Mucosa of gallbladder (tissue), 1 donor: ENCODE results near the gene ZAR1. TPM values are rescaled to one million over a fixed set of nuclear protein-coding genes. Genes with fewer than 3 reads are reported as not detected.
"Not testable (repeated sequence)": the region's sequence is repeated elsewhere in the genome, so short reads cannot be mapped to it uniquely, and the experiment has no call there.

Experiments
- DNase-seq: peaks from one replicate; pipeline ENCODE4 v3.0.0-alpha.2; 2020; ENCODE audit warnings: low spot score
- total RNA-seq: library from RNA; stranded (reverse); gene quantifications from one replicate; pipeline ENCODE4 v1.2.1, GENCODE V29; 2021
- donor health status: DM: no; HTN: no; CAD: no.

Gene ZAR1, protein sequence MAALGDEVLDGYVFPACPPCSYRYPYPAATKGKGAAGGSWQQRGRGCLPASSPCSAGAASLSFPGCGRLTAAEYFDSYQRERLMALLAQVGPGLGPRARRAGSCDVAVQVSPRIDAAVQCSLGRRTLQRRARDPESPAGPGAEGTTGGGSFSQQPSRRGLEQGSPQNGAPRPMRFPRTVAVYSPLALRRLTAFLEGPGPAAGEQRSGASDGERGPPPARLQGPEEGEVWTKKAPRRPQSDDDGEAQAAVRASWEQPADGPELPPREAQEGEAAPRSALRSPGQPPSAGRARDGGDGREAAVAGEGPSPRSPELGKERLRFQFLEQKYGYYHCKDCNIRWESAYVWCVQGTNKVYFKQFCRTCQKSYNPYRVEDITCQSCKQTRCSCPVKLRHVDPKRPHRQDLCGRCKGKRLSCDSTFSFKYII
- not detected for total RNA-seq

DNA sequence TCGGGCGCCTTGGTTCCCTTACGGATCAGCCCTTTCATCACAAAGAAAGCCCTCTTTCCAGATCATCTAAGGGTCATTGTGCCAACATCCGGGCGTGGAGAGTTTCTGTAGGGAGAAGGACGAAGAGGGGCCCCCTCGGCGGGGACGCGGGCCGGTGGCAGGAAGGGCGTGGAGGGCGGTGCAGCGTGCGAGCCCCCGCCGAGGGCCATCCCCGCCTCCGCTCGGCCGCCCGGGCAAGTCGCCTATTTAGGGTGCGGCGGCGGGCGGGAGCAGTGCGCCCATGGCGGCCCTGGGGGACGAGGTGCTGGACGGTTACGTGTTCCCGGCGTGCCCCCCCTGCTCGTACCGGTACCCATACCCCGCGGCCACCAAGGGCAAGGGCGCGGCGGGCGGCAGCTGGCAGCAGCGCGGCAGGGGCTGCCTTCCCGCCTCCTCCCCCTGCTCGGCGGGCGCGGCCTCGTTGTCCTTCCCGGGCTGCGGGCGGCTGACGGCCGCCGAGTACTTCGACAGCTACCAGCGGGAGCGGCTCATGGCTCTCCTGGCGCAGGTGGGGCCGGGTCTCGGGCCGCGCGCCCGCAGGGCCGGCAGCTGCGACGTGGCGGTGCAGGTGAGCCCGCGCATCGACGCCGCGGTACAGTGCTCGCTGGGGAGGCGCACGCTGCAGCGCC, at the start of gene ZAR1:
TSS of gene ZAR1 (plus strand) at position 241 of the 668 bp plus-strand sequence. CDS start at position 281, 40 bp downstream.
- DNase-seq, result no peak

DNA sequence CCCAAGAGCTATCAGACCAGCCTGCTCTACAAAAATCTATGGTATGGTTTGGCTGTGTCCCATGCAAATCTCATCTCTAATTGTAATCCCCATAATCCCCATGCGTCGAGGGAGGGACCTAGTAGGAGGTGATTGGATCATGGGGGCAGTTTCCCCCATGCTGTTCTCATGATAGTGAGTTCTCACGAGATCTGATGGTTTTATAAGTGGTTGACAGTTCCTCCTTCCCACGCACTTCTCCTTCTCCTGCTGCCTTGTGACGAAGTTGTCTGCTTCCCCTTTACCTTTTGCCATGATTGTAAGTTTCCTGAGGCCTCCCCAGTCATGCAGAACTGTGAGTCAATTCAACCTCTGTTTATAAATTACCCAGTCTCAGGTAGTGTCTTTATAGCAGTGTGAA, 49.1 kb upstream of the ZAR1 start:
- DNase-seq, result not testable (repeated sequence)

DNA sequence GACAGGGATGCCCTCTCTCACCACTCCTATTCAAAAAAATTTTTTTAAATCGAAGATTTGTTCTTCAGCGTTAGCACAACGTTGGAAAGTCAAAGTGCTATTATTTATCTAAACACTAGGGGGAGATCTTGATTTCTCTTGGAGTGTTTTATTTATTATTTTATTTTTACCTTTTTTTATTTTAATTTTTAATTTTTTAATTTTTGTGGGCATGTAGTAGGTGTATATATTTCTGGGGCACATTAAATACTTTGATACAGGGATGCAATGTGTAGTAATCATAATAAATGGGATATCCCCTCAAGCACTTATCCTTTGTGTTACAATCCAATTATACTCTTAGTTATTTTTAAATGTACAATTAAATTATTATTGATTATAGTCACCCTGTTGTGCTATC, 44.3 kb upstream of the ZAR1 start:
- no peak for DNase-seq

DNA sequence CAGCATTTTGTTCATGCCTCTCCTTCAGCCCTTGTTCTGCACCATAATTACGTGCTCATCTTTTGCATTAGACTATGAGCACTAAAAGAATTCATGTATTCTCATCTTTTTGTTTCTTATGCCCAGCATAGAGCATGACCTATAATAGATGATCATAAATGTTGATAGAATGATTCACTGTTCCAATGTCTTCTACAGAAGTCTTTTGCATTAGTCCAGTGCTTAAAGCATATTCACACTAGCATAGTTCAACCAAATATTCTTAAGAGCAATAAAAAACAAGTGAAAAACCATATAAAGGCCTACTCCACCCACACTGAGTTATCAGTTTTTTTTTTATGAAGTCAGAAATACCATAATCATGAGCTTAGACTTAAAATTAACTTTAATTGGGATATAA, 43.4 kb upstream of the ZAR1 start:
- no peak for DNase-seq

DNA sequence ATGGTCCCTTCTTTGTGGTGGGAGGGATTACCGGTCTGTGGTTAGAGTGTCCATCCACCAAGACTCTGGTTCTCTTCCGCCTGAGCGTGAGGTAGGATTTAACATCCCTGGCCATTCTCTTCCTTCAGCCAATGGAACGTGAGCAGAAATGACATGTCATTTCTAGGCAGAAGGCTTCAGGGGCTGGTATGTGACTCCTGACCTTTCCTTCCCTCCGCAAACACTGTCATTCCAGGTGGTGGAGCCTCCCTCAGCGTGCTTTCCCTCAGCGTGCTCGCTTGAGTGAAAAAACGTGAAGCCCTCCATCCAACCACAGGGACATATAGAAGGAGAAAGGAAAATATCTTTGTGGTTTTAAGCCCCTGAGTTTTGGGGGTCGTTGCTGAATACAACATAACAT, 40.9 kb upstream of the ZAR1 start:
- no peak for DNase-seq

DNA sequence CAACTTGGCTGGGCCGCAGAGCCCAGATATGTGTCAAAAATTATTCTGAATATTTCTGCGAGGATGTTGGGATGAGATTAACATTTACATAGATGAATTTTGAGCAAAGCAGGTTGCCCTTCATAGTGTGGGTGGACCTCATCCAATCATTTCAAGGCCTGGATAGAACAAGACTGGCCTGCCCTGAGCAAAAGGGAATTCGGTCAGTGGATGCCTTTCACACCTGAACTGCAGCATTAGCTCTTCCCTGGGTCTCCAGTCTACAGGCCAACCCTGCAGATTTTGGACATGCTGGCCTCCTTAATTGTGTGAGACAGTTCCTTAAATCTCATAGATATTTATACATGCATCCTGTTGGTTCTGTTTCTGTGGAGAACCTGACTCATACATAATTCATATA, 39.3 kb upstream of the ZAR1 start:
- DNase-seq, result no peak

DNA sequence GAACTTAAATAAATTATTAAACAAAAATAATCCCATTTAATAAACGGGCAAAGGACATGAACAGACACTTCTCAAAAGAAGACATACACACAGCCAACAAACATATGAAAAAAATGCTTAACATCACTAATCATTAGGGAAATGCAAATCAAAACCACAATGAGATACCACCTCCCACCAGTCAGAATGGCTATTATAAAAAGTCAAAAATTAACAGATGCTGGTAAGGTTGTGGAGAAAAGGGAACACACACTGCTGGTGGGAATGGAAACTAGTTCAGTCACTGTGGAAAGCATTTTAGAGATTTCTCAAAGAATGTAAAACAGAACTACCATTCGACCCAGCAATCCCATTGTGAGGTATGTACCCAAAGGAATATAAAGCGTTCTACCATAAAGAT, 38.4 kb upstream of the ZAR1 start:
- not testable (repeated sequence) for DNase-seq

DNA sequence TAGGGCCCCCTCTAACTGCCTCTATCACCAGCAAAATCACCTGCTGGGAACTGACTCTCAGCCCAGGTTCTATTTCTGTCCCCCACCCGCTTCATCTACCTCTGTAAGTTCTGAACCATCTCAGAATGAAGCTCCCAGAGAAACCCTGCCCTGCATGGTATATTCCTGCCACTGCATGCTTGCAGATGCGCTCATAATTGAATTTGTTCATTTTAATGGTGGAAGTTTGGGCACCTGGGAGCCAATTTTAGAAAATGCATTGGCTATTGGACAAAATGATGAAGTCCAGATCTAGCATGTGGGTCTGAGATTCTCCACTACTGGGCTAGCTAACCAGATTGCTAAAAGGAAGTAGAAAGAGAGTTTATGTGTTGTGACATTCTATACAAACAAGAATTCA, 35.5 kb upstream of the ZAR1 start:
- no peak for DNase-seq

DNA sequence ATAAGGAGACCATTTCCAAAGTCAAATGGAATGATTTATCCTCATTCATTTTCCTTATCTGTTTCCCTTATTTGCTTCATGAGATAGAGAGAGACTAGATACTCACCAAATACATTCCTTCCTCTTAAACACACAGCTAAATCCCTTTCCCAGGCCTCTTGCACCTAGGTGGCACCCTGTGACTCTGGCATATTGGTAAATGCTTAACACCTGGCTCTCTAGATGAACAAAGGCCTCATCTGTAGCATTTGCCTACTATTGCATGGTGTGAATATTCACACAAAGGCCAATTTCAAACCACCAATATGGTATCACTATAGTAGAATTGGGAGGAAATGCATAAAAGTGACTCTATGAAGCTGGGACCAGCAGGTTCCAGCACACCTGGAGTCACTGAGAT, 29.1 kb upstream of the ZAR1 start:
- DNase-seq, result no peak

DNA sequence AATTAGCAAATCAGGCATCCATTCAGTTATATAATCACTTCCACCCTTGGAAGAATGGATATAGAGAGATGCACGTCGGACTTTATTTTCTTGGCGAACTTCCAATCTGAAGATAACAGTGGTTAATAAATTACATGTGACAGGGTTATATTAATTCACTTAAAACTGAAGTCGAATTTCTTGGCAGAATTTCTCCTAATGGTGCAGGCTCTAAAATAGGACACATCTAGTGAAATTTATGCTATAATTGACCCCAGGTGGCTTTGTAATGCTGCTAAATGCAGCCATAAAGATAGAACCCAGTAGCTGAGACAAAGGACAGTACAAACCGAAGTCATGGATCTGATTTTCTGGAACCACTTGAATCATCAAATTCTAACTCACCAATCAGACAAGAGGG, 27.7 kb upstream of the ZAR1 start:
- DNase-seq, result no peak

DNA sequence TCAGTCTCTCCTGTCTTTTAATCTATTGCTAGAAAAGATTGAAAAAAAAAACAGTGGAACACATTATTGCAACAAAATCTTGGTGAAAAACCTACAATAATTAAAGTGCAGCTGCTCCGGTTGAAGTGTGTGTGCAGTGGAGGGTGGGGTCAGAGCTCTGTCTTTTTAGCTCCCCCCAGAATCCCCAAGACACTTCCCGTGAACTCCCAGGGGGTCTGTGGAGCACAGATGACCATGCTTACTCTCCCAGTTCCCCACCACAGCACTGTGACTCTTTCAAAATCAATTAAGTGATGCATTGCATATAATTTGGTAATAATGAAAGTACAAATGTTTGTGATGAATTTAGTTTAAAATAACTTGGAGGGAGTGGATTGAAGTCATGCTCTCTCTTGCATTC, 22.6 kb upstream of the ZAR1 start:
- DNase-seq, result no peak

DNA sequence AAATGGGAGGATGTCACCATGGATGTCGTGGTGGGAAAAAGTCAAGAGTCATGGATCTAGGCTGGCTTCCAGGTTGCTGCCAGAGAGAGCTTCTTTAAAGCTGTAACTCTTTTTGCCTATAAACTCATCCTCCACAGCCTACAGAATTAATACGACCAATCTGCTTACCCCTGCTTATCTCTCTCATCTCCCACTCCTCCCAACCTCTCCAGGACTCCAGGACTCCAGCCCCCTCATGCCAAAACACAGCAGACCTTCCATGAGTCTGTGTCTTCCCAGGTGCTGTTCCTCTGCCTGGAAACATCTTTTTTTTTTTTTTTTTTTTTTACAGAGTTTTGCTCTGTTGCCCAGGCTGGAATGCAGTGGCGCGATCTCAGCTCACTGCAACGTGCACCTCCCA, 22.2 kb upstream of the ZAR1 start:
- no peak for DNase-seq

DNA sequence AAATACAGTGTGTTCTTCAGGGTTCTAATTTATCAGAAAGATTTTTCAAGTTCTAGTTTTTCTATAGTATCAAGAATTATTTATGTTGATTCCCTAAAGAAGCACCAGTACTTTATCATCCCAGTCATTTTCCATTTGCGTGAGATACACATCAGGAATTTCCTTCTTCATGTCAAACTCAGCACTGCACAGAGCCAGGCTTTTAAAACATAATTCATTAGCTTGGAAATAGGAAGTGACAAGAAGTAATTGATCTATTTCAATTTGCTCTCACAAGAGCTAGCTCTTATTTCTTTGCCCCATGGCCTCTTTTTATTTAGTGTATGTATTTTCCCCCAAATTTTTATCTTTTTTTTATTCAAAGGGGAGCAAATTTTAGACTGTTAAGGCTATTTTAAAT, 19.9 kb upstream of the ZAR1 start:
- no peak for DNase-seq

DNA sequence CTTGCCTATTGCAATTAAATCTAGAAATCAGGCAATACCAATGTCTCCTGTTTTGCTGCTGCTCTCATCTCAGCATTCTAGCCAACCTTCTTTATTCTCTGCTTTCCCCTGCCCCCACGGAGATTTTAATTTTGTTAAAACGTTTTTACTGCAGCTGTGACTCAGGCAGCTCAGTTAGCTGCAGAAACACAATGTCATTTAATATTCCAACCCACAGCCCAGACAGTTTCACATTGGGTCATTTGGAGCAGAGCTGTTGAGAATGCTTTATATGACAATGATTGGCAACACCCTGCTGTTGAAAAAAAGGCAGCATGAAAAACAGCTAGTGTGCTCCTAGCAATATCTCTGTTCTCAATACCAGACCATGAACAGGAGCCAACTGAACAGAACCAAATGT, 19.5 kb upstream of the ZAR1 start:
- DNase-seq, result no peak

DNA sequence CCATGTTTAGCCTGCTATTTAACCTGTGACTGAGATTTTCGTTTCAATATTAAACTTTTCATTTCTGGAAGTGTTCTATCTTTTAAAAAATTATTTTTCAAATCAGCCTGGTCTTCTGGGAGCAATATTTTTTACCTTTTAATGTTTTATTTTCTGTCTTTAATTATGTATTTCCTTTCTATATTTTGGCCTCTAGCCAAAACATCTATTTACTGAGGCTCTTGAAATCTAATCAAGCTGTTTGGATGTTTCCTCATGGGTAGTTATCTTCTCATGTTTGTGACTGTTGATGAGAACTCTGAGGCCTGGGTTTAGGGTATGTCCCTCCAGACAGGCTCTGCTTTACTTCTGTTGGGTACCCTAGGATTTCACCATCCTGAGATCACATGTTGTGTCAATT, 17.3 kb upstream of the ZAR1 start:
- DNase-seq, result no peak

DNA sequence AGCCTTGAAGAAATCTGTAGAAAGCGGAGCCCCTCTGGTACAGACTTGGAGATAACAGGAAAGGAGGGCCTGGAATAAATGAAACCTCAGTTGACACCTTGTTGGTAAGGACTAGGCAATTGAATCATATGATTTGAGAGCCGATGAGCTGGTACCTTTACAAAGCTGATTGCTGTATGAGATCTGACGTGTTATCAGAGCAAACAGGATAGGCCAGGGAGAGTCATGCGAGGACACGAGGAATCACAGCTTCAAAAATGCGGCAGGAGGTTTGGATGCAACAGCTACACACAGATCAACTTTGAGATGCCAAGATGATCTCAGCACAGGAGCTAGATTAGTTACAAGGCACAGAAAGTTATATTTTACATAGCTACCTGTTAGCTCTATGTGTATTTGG, 14.3 kb upstream of the ZAR1 start:
- no peak for DNase-seq

DNA sequence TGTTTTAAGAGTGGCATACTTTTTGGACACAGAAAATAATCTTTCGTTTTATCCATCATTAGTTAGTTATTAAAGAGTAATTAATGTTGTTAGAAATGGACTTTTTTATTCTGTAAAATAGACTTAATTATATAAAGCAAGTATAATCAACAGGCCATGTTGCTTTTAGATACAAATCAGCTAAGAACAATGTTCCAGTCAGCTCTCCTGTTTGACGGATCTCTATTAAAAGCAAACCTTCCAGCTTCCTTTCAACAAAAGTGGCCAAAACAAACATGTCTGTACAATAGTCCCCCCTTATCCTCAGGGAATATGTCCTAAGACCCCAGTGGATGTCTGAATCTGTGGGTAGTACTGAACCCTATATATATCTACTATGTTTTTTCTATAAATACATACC, 11.8 kb upstream of the ZAR1 start:
- DNase-seq, result no peak

DNA sequence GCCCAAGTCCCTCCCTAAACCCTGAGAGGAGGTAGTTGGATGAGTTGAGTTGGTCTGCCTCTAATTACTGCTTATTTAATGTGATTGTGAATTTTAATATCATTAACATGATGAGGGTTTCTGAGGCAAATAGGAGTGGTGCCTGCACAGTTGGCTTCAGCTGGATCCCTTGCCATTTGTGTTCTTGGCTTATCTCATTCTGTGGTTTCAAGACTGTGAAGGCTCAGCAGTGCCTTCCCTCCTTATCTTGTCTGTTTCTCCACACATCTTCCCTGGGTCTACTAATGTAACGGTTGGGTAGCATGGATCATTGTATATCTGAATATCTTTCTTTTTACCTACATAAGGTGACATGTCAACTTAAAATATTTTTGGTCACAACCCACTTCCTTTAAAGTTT, 8.5 kb upstream of the ZAR1 start:
- DNase-seq, result no peak

DNA sequence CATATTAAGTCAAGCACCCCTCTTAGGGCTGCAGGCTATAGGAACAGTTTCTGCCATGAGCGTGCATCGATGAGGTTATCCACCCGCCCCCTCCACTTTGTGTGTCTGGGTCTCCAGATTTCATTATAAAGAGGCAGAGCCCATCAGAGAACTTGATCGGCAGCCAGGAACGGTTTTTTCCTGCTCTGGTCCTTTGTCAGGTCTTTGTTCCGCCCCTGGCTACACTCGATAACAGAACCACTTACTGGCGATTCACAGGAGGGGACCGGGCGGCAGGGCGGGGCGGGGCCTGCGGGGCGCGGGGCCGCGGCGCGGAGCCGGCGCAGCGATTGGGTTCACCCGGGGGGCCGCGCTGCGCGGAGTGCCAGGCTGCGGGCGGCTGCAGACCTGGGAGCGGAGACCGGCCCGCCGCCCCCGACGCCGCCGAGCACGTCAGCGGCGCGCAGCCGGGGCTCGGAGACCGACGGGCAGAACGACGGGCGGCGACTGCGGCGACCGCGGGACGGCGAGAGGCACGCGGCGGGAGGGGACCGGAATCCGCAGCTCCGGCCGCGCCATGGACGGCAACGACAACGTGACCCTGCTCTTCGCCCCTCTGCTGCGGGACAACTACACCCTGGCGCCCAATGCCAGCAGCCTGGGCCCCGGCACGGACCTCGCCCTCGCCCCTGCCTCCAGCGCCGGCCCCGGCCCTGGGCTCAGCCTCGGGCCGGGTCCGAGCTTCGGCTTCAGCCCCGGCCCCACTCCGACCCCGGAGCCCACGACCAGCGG, 6.9 kb upstream of the ZAR1 start, which contains the start of gene SLC10A4:
TSS of gene SLC10A4 (plus strand) at position 338 of the 771 bp plus-strand sequence. CDS start at position 557, 219 bp downstream.
- DNase-seq, result no peak

DNA sequence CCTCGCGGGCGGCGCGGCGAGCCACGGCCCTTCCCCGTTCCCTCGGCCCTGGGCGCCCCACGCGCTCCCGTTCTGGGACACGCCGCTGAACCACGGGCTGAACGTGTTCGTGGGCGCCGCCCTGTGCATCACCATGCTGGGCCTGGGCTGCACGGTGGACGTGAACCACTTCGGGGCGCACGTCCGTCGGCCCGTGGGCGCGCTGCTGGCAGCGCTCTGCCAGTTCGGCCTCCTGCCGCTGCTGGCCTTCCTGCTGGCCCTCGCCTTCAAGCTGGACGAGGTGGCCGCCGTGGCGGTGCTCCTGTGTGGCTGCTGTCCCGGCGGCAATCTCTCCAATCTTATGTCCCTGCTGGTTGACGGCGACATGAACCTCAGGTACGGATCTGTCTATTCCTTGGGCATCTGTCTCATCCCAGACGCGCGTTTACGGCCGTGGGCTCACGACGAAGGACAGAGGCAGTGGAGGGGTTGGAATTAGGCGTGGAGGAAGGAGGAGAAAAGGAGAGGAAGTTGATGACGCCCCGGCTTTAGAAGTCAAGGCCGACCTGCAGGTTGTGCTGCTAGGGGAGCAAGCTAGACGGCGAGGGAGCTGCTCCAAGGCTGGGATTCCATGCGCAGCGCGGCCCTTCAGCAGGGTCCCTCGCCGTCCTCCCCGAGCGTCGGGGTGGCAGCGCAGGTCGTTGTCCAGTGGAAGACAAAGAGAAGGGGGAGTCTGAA, 6.1 kb upstream of the ZAR1 start:
- DNase-seq, result no peak

DNA sequence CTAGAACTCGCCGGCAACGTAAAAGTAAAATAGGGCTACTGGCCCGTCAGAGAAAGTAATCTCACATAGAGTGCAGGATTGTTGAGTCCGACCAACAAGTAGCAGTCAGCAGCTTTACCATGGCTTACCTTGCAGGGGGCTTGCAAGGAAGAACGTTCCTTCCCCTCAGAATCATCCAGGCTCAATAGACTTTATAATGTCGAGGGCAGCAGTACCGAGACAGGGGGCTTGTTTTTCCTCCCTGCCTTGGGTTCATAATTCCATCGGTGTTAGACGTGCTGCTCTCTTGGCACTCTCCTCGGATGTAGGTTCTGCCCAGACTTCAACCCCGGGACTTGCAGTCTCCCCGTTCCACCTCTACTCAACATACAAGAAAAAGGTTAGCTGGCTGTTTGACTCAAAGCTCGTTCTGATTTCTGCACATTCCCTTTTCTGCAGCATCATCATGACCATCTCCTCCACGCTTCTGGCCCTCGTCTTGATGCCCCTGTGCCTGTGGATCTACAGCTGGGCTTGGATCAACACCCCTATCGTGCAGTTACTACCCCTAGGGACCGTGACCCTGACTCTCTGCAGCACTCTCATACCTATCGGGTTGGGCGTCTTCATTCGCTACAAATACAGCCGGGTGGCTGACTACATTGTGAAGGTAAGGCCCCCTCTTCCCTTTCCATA, 5.4 kb upstream of the ZAR1 start:
- DNase-seq, result no peak

DNA sequence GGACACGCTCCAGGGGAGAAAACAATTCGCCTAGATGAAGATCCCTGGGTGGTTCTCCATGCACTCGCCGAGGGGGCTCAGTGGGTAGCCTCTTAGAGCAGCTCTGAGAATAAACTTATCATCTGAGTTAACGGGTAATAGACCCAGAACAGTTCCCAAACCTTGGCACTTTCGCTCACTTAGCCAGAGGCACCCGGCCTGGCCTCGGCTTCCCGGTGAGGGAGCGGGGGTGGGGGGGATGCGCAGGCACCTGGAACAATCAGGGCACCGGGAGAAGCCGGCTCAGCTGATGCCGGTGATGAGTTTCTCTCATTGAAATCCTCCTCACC, 405 bp upstream of the ZAR1 start:
- no peak for DNase-seq
